ENCODE results near the gene FAM162A.

FAM162A gene, protein sequence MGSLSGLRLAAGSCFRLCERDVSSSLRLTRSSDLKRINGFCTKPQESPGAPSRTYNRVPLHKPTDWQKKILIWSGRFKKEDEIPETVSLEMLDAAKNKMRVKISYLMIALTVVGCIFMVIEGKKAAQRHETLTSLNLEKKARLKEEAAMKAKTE

DNA sequence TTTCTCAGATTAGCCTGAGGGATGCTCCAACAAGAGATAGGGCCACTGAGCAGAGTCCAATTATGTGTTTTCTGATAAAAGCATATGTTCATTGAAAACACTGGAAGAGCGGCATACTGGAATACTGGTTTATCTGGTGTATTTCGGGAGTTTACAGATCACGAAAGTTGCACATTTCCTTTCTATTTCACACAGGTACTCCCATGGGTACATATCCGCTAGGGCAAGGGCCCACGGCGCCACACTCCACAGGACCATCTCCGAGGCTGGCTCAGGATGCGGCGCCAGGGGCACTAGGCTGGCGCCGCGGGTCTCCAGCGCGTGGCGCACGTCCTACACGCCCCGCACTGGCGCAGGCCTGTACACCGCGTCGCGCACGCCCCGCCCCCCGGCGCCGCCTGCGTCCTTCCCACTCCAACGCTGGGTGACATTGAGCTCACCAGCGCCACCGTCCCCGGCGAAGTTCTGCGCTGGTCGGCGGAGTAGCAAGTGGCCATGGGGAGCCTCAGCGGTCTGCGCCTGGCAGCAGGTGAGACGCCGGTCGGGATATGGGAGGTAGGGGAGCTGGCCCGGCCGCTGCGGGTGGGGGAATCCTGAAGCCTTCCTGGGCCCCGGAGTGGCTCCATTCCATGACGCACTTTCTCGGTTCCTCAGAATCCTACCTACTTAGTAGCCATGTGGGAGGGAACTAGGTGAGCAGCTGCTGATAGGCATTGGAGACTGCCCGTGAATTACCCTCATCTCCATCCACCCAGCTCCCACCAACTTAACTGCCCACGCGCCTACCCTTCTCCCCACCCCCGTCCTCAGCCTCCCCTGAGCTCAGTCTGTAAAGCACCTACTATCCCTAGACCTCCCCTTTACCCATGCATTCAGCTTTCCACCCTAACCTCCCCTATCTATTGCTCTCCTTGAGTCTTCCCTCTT is at the start of gene FAM162A:
Gene FAM162A (plus strand): TSS at position 412 of the 927 bp plus-strand sequence. CDS start 84 bp downstream, at position 496.
- peaks cover 5% of the 10 kb centered on the region for H3K36me3 Mint-ChIP-seq
- H3K9me3 Mint-ChIP-seq = no peaks in the 10 kb centered on the region
- peak within 1 kb of the TSS; percentile 96 for H3K4me3 Mint-ChIP-seq
- H3K4me1 Mint-ChIP-seq = peaks cover 70% of the 10 kb centered on the region
- no peaks in the 10 kb centered on the region for H3K27me3 Mint-ChIP-seq
- peak within 1 kb of the TSS; percentile 95 for H3K27ac Mint-ChIP-seq

DNA sequence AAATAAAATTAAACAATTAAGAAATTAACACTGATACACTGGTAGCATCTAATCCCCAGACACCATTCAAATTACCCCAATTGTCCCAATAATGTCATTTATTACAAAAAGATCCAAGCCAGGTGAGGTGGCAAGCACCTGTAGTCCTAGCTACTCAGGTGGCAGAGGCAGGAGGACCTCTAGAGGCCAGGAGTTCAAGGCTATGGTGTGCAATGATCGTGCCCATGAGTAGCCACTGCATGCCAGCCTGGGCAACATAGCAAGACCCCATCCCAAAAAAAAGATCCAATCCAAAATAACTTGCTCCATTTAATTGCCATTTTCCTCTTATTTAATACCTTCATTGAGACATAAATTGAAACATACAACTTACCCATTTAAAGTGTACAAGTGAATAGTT is 41.2 kb upstream of the FAM162A start:
- H3K27ac Mint-ChIP-seq = no peak overlapping the region
- no peaks in the 10 kb centered on the region for H3K27me3 Mint-ChIP-seq
- H3K9me3 Mint-ChIP-seq = no peaks in the 10 kb centered on the region
- H3K4me1 Mint-ChIP-seq = no peaks in the 10 kb centered on the region
- no peak overlapping the region for H3K4me3 Mint-ChIP-seq
- no peaks in the 10 kb centered on the region for H3K36me3 Mint-ChIP-seq

DNA sequence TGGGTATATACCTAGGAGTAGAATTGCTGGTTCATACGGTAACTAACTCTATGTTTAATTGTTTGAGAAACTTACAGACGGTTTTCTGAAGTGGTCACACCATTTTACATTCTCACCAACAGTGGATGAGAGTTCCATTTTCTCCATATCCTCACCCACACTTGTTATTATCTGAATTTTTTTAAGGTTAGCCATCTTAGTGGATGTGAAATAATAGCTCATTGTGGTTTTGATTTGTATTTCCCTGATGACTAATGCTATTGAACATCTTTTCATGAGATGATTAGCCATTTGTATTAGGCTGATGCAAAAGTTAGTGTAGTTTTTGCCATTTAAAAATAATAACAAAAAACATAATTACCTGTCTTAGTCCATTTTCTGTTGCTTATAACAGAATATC is 40.3 kb upstream of the FAM162A start:
- no peaks in the 10 kb centered on the region for H3K4me1 Mint-ChIP-seq
- no peak overlapping the region for H3K27ac Mint-ChIP-seq
- no peak overlapping the region for H3K4me3 Mint-ChIP-seq
- no peaks in the 10 kb centered on the region for H3K36me3 Mint-ChIP-seq
- no peaks in the 10 kb centered on the region for H3K9me3 Mint-ChIP-seq
- peaks cover 2% of the 10 kb centered on the region for H3K27me3 Mint-ChIP-seq

GRCh38 chr3:122349171-122349570 is 34.8 kb upstream of the FAM162A start:
- Mint-ChIP-seq H3K4me3 (no peak overlapping the region), H3K36me3 (no peaks in the 10 kb centered on the region), H3K27me3 (peaks cover 2% of the 10 kb centered on the region), H3K4me1 (no peaks in the 10 kb centered on the region), H3K27ac (no peak overlapping the region), H3K9me3 (no peaks in the 10 kb centered on the region)

- H3K4me3 Mint-ChIP-seq = no peak overlapping the region
- no peak overlapping the region for H3K27ac Mint-ChIP-seq
- no peaks in the 10 kb centered on the region for H3K36me3 Mint-ChIP-seq
- H3K4me1 Mint-ChIP-seq = no peaks in the 10 kb centered on the region
- peaks cover 2% of the 10 kb centered on the region for H3K27me3 Mint-ChIP-seq
- H3K9me3 Mint-ChIP-seq = no peaks in the 10 kb centered on the region
Measured at GRCh38 chr3:122350814-122351418, 33.1 kb upstream of the FAM162A start.

DNA sequence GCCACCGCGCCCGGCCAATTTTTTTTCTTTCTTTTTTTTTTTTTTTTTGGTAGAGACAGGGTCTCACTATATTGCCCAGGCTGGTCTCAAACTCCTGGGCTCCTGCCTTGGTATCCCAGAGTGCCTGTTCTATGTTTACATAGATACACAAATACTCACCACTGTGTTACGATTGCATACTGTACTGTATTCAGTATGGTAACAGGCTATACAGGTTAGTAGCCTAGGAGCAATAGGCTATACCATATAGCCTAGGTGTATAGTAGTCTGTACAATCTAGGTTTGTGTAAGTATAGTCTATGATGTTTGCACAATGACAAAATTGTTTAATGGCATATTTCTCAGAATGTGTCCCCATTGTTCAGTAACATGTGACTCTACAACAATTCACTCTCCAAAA is 32.4 kb upstream of the FAM162A start:
- Mint-ChIP-seq H3K4me1 (no peaks in the 10 kb centered on the region), H3K4me3 (no peak overlapping the region), H3K27me3 (peaks cover 2% of the 10 kb centered on the region), H3K9me3 (no peaks in the 10 kb centered on the region), H3K27ac (no peak overlapping the region), H3K36me3 (no peaks in the 10 kb centered on the region)

GRCh38 chr3:122353215-122353614 is 30.8 kb upstream of the FAM162A start:
- no peaks in the 10 kb centered on the region for H3K4me1 Mint-ChIP-seq
- no peak overlapping the region for H3K4me3 Mint-ChIP-seq
- no peaks in the 10 kb centered on the region for H3K36me3 Mint-ChIP-seq
- no peak overlapping the region for H3K27ac Mint-ChIP-seq
- no peaks in the 10 kb centered on the region for H3K27me3 Mint-ChIP-seq
- H3K9me3 Mint-ChIP-seq = no peaks in the 10 kb centered on the region

GRCh38 chr3:122353893-122354401 is 30.0 kb upstream of the FAM162A start:
- Mint-ChIP-seq H3K27me3 (no peaks in the 10 kb centered on the region), H3K36me3 (peaks cover 2% of the 10 kb centered on the region), H3K4me3 (no peak overlapping the region), H3K27ac (no peak overlapping the region), H3K9me3 (no peaks in the 10 kb centered on the region), H3K4me1 (no peaks in the 10 kb centered on the region)

GRCh38 chr3:122355612-122356011 is 28.4 kb upstream of the FAM162A start:
- H3K27me3 Mint-ChIP-seq = no peaks in the 10 kb centered on the region
- H3K4me1 Mint-ChIP-seq = no peaks in the 10 kb centered on the region
- H3K36me3 Mint-ChIP-seq = peaks cover 3% of the 10 kb centered on the region
- H3K27ac Mint-ChIP-seq = no peak overlapping the region
- no peak overlapping the region for H3K4me3 Mint-ChIP-seq
- H3K9me3 Mint-ChIP-seq = no peaks in the 10 kb centered on the region

- Mint-ChIP-seq H3K4me3 (no peak overlapping the region), H3K27ac (no peak overlapping the region), H3K9me3 (no peaks in the 10 kb centered on the region), H3K27me3 (no peaks in the 10 kb centered on the region), H3K36me3 (peaks cover 3% of the 10 kb centered on the region), H3K4me1 (no peaks in the 10 kb centered on the region)
Measured at GRCh38 chr3:122356402-122356801, 27.6 kb upstream of the FAM162A start.

- no peaks in the 10 kb centered on the region for H3K4me1 Mint-ChIP-seq
- H3K27me3 Mint-ChIP-seq = no peaks in the 10 kb centered on the region
- H3K9me3 Mint-ChIP-seq = no peaks in the 10 kb centered on the region
- peaks cover 5% of the 10 kb centered on the region for H3K36me3 Mint-ChIP-seq
- H3K4me3 Mint-ChIP-seq = no peak overlapping the region
- H3K27ac Mint-ChIP-seq = no peak overlapping the region
Measured at GRCh38 chr3:122357828-122358702, 25.9 kb upstream of the FAM162A start.

DNA sequence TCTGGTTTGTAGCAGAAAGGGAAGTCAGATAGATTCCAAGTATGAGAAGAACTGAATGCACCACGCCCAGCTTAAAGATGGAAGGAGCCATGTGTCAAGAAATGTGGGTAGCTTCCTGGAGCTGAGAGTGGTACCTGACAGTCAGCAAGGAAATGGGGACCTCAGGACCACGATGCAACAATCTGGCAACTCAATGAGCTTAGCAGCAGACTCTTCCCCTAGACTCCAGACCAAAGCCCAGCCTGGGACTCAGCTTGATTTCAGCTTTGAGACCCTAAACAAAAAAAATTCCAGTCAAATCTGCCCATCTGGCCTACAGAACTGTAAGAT is 25.3 kb upstream of the FAM162A start:
- H3K27ac Mint-ChIP-seq = no peak overlapping the region

DNA sequence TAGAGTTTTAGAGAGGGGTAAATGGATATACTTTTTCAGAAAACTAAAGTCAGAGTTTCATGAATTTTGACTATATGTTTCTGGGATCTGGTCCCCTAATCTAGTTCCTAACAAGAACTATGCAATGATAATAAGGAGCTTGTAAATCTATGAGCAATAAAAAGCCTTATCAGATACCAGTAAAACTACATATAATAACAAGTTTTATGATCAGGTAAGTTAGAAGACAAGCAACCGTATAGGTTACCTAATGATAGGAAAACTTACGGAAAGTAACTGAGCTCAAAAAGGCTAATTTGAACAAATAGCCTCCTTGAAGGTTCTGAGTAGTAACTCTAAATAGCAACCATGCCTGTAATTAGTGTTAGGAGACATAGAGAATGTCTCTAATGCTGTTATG is 22.0 kb upstream of the FAM162A start:
- Mint-ChIP-seq H3K27me3 (no peaks in the 10 kb centered on the region), H3K27ac (no peak overlapping the region), H3K4me3 (no peak overlapping the region), H3K4me1 (no peaks in the 10 kb centered on the region), H3K9me3 (no peaks in the 10 kb centered on the region), H3K36me3 (peaks cover 10% of the 10 kb centered on the region)

More for the DNA sequence above, 25.3 kb upstream of the FAM162A start:
- Mint-ChIP-seq H3K36me3 (peaks cover 8% of the 10 kb centered on the region), H3K27me3 (no peaks in the 10 kb centered on the region), H3K4me3 (no peak overlapping the region), H3K4me1 (no peaks in the 10 kb centered on the region), H3K9me3 (no peaks in the 10 kb centered on the region)

- H3K27me3 Mint-ChIP-seq = no peaks in the 10 kb centered on the region
- H3K4me1 Mint-ChIP-seq = no peaks in the 10 kb centered on the region
Measured at GRCh38 chr3:122364490-122364889, 19.5 kb upstream of the FAM162A start.

GRCh38 chr3:122365073-122365472 is 18.9 kb upstream of the FAM162A start:
- no peak overlapping the region for H3K4me3 Mint-ChIP-seq
- H3K27me3 Mint-ChIP-seq = no peaks in the 10 kb centered on the region
- H3K4me1 Mint-ChIP-seq = no peaks in the 10 kb centered on the region
- H3K27ac Mint-ChIP-seq = no peak overlapping the region
- peaks cover 12% of the 10 kb centered on the region for H3K36me3 Mint-ChIP-seq
- H3K9me3 Mint-ChIP-seq = no peaks in the 10 kb centered on the region

More at GRCh38 chr3:122364490-122364889, 19.5 kb upstream of the FAM162A start:
- no peak overlapping the region for H3K27ac Mint-ChIP-seq
- H3K36me3 Mint-ChIP-seq = peaks cover 12% of the 10 kb centered on the region
- no peak overlapping the region for H3K4me3 Mint-ChIP-seq
- no peaks in the 10 kb centered on the region for H3K9me3 Mint-ChIP-seq
